GM23248 (cell line): ENCODE measurements around the gene NUTF2. TPM values are rescaled to one million over a fixed set of nuclear protein-coding genes. Genes with fewer than 3 reads are reported as not detected.

ENCODE experiments used
- DNase-seq: peaks from one replicate; pipeline ENCODE4 v3.0.0-alpha.2; 2015
- H2AFZ ChIP-seq: fragments of 200-600 bp; sonication (generic); 2 replicates; pipeline ENCODE4 v1.6.1; 2016; ENCODE audit warnings: antibody characterized with exemption
- H3F3A ChIP-seq: fragments of 200-600 bp; sonication (generic); 2 replicates; pipeline ENCODE4 v1.6.1; 2016; ENCODE audit warnings: mild to moderate bottlenecking, antibody characterized with exemption, mixed run types; ENCODE audit not compliant: insufficient read depth
- H3K27ac ChIP-seq: fragments of 200-600 bp; sonication (generic); 2 replicates; pipeline ENCODE4 v1.5.1; 2016; ENCODE audit warnings: mild to moderate bottlenecking
- H3K27me3 ChIP-seq: fragments of 200-600 bp; sonication (generic); replicated peaks from 2 replicates; pipeline ENCODE4 v1.6.1; 2016; ENCODE audit warnings: mild to moderate bottlenecking; ENCODE audit not compliant: insufficient read depth
- H3K36me3 ChIP-seq: fragments of 200-600 bp; sonication (generic); 2 replicates; pipeline ENCODE4 v1.6.1; 2016; ENCODE audit warnings: low read depth, mild to moderate bottlenecking
- H3K4me1 ChIP-seq: fragments of 200-600 bp; sonication (generic); 2 replicates; pipeline ENCODE4 v1.6.1; 2016; ENCODE audit warnings: mild to moderate bottlenecking; ENCODE audit not compliant: insufficient read depth
- H3K4me2 ChIP-seq: fragments of 200-600 bp; sonication (generic); one replicate; pipeline ENCODE4 v1.6.1; 2016; ENCODE audit warnings: mild to moderate bottlenecking; ENCODE audit not compliant: unreplicated experiment
- H3K4me3 ChIP-seq: fragments of 200-600 bp; sonication (generic); 2 replicates; pipeline ENCODE4 v1.5.1; 2016; ENCODE audit warnings: mild to moderate bottlenecking
- H3K79me2 ChIP-seq: fragments of 200-600 bp; sonication (generic); 2 replicates; pipeline ENCODE4 v1.6.1; 2016; ENCODE audit warnings: mild to moderate bottlenecking; ENCODE audit not compliant: insufficient read depth
- H3K9ac ChIP-seq: fragments of 200-600 bp; sonication (generic); 2 replicates; pipeline ENCODE4 v1.6.1; 2016; ENCODE audit warnings: mild to moderate bottlenecking
- H3K9me2 ChIP-seq: fragments of 200-600 bp; sonication (generic); 2 replicates; pipeline ENCODE4 v1.6.1; 2016; ENCODE audit warnings: mixed run types, mild to moderate bottlenecking, moderate library complexity; ENCODE audit not compliant: insufficient read depth
- H3K9me3 ChIP-seq: fragments of 200-600 bp; sonication (generic); one replicate; pipeline ENCODE4 v1.6.1; 2017; ENCODE audit warnings: low read depth
- H4K20me1 ChIP-seq: fragments of 200-600 bp; sonication (generic); 2 replicates; pipeline ENCODE4 v1.6.0; 2016; ENCODE audit not compliant: insufficient read depth
- EZH2 ChIP-seq: fragments of 200-600 bp; sonication (generic); IDR thresholded peaks from 2 replicates; pipeline ENCODE4 v1.6.1; 2018; ENCODE audit warnings: antibody characterized with exemption, mild to moderate bottlenecking; ENCODE audit not compliant: insufficient read depth, poor library complexity, severe bottlenecking
- EZH2phosphoT487 ChIP-seq: fragments of 200-600 bp; sonication (generic); IDR thresholded peaks from 2 replicates; pipeline ENCODE4 v1.6.1; 2018; ENCODE audit warnings: antibody characterized with exemption, moderate library complexity, mild to moderate bottlenecking, low read depth; ENCODE audit not compliant: insufficient read depth
- WGBS, 2 experiments: methylation state at CpG; one replicate each; pipeline ENCODE4 v1.1.6; 2015 to 2017; ENCODE audit warnings: low lambda C conversion rate in 2 of 2, low coverage in 1 of 2; ENCODE audit errors: missing lambda C conversion rate in 2 of 2; 5-methylcytosine and 5-hydroxymethylcytosine counted together
- in situ Hi-C: fragments of 300-500 bp; cut with MboI; formaldehyde crosslinking; loops from 2 replicates; pipeline ENCODE4 v1.15.0; 2020
- polyA plus RNA-seq: library from polyadenylated mRNA; unstranded; fragments of >200 nt; fragmentation: Nextera tagmentation; extraction: Ambion mirVana; gene quantifications from 2 replicates; pipeline ENCODE4 v1.2.1, GENCODE V29; 2016
- total RNA-seq: library from RNA; depleted of rRNA; stranded (reverse); fragments of >200 nt; shearing (Covaris generic); gene quantifications from 2 replicates; pipeline ENCODE4 v1.2.3, GENCODE V29; 2014

NUTF2 gene
- total and polyA plus RNA-seq, 2 experiments from 2014 or later: 119 to 280 TPM

- H3F3A ChIP-seq: peaks cover 34% of the 10 kb centered on the region
- peaks cover 32% of the 10 kb centered on the region; the same call in 1 of the 2 replicates for H3K36me3 ChIP-seq
- WGBS, 2 experiments: 95 to 98% methylated on average over 2 of the region's 2 CpGs
- in situ Hi-C loops: no loop called here
- peaks cover 88% of the 10 kb centered on the region for H3K79me2 ChIP-seq
- H3K4me2 ChIP-seq: no peak overlapping the region
- peaks cover 12% of the 10 kb centered on the region; the same call in 1 of the 2 replicates for H4K20me1 ChIP-seq
- peak; percentile 67 for DNase-seq
- no peaks in the 10 kb centered on the region for H3K27me3 ChIP-seq
- H3K9ac ChIP-seq: no peak overlapping the region
- no peak overlapping the region for H3K27ac ChIP-seq
- H2AFZ ChIP-seq: no peak overlapping the region
- H3K4me3 ChIP-seq: no peak overlapping the region
- no peak for TF ChIP-seq EZH2phosphoT487
- TF ChIP-seq EZH2: no peak
- no peaks in the 10 kb centered on the region for H3K9me3 ChIP-seq
- no peaks in the 10 kb centered on the region for H3K9me2 ChIP-seq
- H3K4me1 ChIP-seq: peaks cover 36% of the 10 kb centered on the region
These were observed 18.6 kb downstream of the NUTF2 start for GRCh38 chr16:67865318-67865717.

- H4K20me1 ChIP-seq: peaks cover 6% of the 10 kb centered on the region; the same call in 1 of the 2 replicates
- peaks cover 60% of the 10 kb centered on the region for H3K79me2 ChIP-seq
- peaks cover 7% of the 10 kb centered on the region for H3K4me1 ChIP-seq
- H3K27me3 ChIP-seq: no peaks in the 10 kb centered on the region
- H3K4me2 ChIP-seq: no peak overlapping the region
- in situ Hi-C loops: no loop called here
- no peak overlapping the region for H2AFZ ChIP-seq
- no peak overlapping the region for H3K4me3 ChIP-seq
- DNase-seq: no peak
- H3K9me3 ChIP-seq: no peaks in the 10 kb centered on the region
- no peak overlapping the region for H3K9ac ChIP-seq
- H3K36me3 ChIP-seq: peaks cover 36% of the 10 kb centered on the region; the same call in 1 of the 2 replicates
- H3F3A ChIP-seq: peaks cover 26% of the 10 kb centered on the region
- H3K27ac ChIP-seq: no peak overlapping the region
- no peak for TF ChIP-seq EZH2phosphoT487
- TF ChIP-seq EZH2: no peak
- WGBS, 2 experiments: 86 to 93% methylated on average over 6 of the region's 6 CpGs
- no peaks in the 10 kb centered on the region for H3K9me2 ChIP-seq
These were observed 21.6 kb downstream of the NUTF2 start for GRCh38 chr16:67868290-67868689.

- Histone ChIP-seq H3K4me3 (no peak overlapping the region), H3K4me2 (no peak overlapping the region), H2AFZ (no peak overlapping the region), H3K9me2 (no peaks in the 10 kb centered on the region), H3K36me3 (peaks cover 36% of the 10 kb centered on the region; the same call in 1 of the 2 replicates), H3K27me3 (no peaks in the 10 kb centered on the region), H3K79me2 (peaks cover 60% of the 10 kb centered on the region), H4K20me1 (no peaks in the 10 kb centered on the region), H3K4me1 (peaks cover 9% of the 10 kb centered on the region), H3K9ac (no peak overlapping the region), H3F3A (peaks cover 25% of the 10 kb centered on the region), H3K9me3 (no peaks in the 10 kb centered on the region), H3K27ac (no peak overlapping the region)
- no peak for DNase-seq
- 95 to 98% methylated on average over 7 of the region's 7 CpGs for WGBS, 2 experiments
- TF ChIP-seq EZH2phosphoT487: no peak
- TF ChIP-seq EZH2: no peak
- in situ Hi-C loops: no loop called here
These were observed 22.9 kb downstream of the NUTF2 start for GRCh38 chr16:67869653-67870052.

GRCh38 chr16:67871256-67871655, 24.5 kb downstream of the NUTF2 start:
- Histone ChIP-seq H3K4me2 (no peak overlapping the region), H4K20me1 (no peaks in the 10 kb centered on the region), H2AFZ (no peak overlapping the region), H3K36me3 (peaks cover 30% of the 10 kb centered on the region; the same call in 1 of the 2 replicates), H3K9me2 (no peaks in the 10 kb centered on the region), H3K79me2 (peaks cover 60% of the 10 kb centered on the region), H3K27me3 (no peaks in the 10 kb centered on the region), H3K27ac (no peak overlapping the region), H3K9me3 (no peaks in the 10 kb centered on the region), H3K9ac (no peak overlapping the region), H3K4me1 (peaks cover 9% of the 10 kb centered on the region), H3F3A (peaks cover 25% of the 10 kb centered on the region), H3K4me3 (no peak overlapping the region)
- WGBS, 2 experiments: 67 to 74% methylated on average over 3 of the region's 3 CpGs
- TF ChIP-seq EZH2phosphoT487 (no peak), EZH2 (no peak)
- in situ Hi-C loops: no loop called here
- no peak for DNase-seq
